Mammary epithelial cell (primary cell): Measurements from ENCODE around the gene CORO1C.

Source experiments
- EZH2 ChIP-seq: IDR thresholded peaks from 2 replicates; pipeline ENCODE4 v1.6.1; 2012; ENCODE audit warnings: low read length, inconsistent platforms, borderline replicate concordance
- TF ChIP-seq, protein P1 (sequence below), 2 donors: IDR thresholded peaks in 1 of 2; conservative IDR thresholded peaks in 1 of 2; 2 replicates each; pipeline ENCODE4 v1.5.1; 2011 to 2012; ENCODE audit warnings: inconsistent platforms in 2 of 2, low read length in 2 of 2, mild to moderate bottlenecking in 2 of 2, control low read depth in 1 of 2, low read depth in 1 of 2; ENCODE audit not compliant: insufficient read depth in 1 of 2; ENCODE audit errors: extremely low read depth in 1 of 2

DNA sequence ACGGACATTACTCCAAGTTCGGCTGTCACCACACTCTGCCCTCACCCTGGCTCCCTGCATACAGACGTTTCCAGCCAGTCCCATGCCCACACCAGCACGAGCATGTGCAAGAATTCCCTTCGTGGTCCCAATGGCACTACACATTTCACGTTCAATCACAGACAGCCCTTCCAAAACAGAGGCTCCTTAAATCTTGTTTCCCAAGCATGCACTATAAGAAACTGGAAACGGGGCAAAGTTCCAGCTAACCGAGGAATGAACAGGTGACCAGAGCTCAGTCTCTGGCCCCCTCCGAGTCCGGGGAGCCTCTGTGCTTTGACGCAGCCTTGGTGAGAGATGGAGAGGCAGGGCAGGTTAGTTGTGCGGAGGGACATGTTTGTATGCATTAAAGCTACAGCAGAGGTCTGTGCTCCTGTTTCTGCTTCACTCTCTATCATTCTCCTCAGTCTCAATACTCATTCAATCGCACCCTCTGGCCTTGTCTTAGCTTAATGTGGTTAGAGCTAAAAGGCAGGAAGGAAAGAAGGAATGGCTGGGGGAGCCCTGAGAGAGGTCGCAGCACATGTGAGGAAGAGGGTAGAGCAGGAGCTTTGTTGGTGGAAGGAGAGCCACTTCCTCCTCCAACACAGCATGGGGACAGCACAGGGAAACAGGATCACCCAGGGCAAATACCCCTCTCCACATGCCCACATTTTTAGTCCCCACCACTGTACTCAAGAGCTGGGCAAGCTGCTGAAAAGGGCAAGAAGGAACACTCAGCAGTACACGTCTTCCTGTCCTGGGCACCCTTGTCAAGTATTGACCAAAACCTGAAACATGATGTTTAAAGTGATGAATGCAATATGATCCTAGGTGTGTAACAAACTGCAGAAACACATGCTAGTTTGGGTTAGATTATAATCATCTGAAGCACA, 85.4 kb downstream of the CORO1C start:
- TF ChIP-seq, protein P1, sequence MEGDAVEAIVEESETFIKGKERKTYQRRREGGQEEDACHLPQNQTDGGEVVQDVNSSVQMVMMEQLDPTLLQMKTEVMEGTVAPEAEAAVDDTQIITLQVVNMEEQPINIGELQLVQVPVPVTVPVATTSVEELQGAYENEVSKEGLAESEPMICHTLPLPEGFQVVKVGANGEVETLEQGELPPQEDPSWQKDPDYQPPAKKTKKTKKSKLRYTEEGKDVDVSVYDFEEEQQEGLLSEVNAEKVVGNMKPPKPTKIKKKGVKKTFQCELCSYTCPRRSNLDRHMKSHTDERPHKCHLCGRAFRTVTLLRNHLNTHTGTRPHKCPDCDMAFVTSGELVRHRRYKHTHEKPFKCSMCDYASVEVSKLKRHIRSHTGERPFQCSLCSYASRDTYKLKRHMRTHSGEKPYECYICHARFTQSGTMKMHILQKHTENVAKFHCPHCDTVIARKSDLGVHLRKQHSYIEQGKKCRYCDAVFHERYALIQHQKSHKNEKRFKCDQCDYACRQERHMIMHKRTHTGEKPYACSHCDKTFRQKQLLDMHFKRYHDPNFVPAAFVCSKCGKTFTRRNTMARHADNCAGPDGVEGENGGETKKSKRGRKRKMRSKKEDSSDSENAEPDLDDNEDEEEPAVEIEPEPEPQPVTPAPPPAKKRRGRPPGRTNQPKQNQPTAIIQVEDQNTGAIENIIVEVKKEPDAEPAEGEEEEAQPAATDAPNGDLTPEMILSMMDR (conservative IDR thresholded peaks at IDR 0.05 in 1 of 2, IDR thresholded peaks at IDR 0.05 in 1 of 2; ENCODE audit: extremely low read depth in 1 of 2, insufficient read depth in 1 of 2, low read depth in 1 of 2, low read length in 2 of 2), result no peak
- no peak for TF ChIP-seq EZH2
